ENCODE data around the gene CTAGE6.
"Not testable (repeated sequence)": the region's sequence is repeated elsewhere in the genome, so short reads cannot be mapped to it uniquely, and the experiment has no call there.

The CTAGE6 gene

DNA sequence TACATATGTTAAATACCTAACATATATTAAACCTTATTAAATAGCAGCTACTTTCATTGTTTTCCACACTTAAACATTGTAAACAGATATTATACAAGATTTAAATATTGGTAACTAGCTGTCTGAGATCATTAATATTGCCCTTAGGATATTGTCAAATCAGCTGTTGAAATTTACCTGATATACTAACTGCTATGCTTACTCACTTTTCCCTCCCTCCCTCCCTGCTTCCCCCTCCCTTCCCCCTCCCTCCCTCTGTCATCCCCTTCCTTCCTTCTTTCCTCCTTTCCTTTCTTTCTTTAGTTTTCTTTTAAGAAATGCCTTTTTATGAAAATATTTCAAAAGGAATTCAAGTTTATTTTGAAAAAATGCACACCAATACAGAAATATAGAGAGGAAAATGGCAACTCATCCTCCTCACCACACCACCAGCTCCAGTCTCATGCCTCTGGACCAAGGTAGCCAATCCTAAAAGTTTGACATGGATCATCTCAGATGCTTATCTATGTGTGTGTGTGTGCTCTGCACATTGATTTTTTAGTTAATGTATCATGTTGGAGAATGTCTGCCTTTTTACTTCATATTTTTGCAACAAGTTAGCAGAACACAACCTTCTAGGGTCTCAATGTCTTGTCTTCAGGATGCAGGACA lies 41.8 kb downstream of the CTAGE6 start:
- not testable (repeated sequence) for H3K4me3 ChIP-seq (ENCODE audit: low read depth, low read length)

DNA sequence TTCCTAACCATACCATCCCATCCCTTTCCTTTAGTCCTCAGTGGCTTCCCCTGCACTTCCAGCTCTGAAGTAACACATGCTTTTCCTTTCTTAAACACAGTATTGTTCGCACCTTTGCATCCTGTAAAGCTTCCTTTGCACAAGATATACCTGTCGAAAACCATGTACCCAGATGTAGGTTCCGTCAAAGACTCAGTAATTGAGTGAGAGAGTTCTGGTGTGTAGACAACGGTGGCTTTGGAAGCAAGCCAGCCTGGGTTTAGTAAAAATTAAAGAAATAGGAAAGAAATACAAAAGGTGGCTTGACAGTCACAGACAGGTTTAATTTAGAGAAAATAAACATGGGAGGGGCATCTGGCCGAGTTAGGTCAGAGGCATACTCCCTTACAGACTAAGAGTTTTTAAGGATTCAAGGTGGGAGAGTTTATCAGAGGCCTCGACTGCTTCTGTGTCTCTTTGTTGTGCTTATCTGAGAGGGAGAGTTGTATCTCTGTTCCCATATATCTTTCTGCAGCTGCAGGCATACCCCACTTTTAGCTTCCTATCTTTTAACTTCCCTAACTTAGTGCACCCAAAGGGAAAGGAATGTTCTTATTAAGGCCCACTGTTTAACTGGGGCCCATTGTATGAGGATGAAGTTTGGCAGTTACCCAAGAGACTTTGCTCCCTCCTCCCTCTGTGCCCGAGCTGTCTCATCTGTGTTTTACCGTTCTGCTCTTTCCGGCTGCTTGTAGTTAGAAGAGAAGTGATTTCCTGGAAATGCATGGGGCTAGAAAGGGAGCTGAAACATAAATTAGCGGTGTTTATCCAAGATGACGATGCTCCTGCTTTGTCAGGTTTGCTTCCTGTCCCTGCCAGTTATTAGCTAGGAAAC lies 42.7 kb downstream of the CTAGE6 start:
- not testable (repeated sequence) for H3K4me3 ChIP-seq (ENCODE audit: low read depth, low read length)

DNA sequence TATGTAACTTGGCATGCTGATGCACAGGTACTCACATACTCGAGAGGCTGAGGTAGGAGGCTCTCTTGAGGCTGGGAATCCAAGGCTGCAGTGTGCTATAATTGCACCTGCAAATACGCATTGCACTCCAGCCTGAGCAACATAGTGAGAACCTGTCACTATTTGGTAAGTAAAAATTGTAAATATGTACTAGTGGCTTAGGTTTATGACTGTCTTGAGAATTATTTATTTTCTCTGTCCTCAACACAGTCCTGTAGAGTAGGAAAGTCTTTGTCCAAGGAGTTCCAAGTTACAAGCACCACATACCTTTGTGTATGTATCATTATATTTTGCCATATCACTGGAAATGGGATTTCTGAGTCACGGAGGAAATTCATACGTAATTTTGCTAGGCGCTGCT lies 45.1 kb downstream of the CTAGE6 start:
- not testable (repeated sequence) for H3K4me3 ChIP-seq (ENCODE audit: low read depth, low read length)

GRCh38 chr7:143711727-143712324 lies 45.7 kb downstream of the CTAGE6 start:
- not testable (repeated sequence) for H3K4me3 ChIP-seq (ENCODE audit: low read depth, low read length)

DNA sequence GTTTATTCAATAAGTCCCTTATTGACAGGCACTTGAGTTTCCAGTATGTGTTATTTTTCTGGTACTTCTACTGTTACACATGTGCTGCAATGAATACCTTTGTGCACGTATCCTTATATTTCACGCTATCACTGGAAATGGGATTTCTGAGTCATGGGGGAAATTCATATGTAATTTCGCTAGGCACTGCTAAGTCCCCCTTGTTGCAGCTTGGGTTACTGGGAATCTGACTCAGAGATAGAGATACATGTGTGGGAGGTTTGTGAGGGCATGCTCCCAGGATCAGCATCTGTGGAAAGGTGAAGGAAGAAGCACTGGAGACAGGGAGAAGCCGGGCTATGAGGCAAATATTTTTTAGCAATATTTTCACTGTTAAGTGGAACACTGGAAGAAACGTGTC lies 47.6 kb downstream of the CTAGE6 start:
- not testable (repeated sequence) for H3K4me3 ChIP-seq (ENCODE audit: low read depth, low read length)

Measured in iPS-11a (cell line).